Heart left ventricle (tissue), 13 donors: ENCODE measurements around the gene HOXB3.

Source experiments
- POLR2A ChIP-seq, 2 donors: fragments of 450-650 bp; IDR thresholded peaks; one replicate each; pipeline ENCODE4 v1.6.1; 2017; ENCODE audit warnings: antibody characterized with exemption in 2 of 2, mild to moderate bottlenecking in 2 of 2, moderate library complexity in 2 of 2
- TF ChIP-seq, protein P1 (sequence below), 12 donors: fragments of 200-600 bp; sonication (generic) in 4 of 12; IDR thresholded peaks; one replicate each; pipeline versions ENCODE4 v1.5.0 to v1.8.0; 2018 to 2022; ENCODE audit warnings: antibody characterized with exemption in 12 of 12, mild to moderate bottlenecking in 5 of 12
- donor health status: ischemic (EF 13 %, LVEDD 7.1; RV severe dilation, severe dysfunction).
- donor health status: DM: no; HTN: yes; CAD: no.
- donor health status: DM: no; HTN: no; CAD: no.
- donor health status: ischemic (EF 25% LVEDD 6.9; RV normal size, moderate dysfunction).
- donor health status: ischemic (EF 25% LVEDD 5.7; RV mildly dilated, moderate dysfunction).
- donor health status: ischemic (EF 35%, LVEDD 5.7; RV mildly dilated, moderate dysfunction).
- donor health status: nonischemic (EF 11% LVEDD 7.7; RV severe dilation, severe dysfunction).
- donor health status: DM: yes; HTN: yes; CAD: no.
- donor health status: PGD.
- donor health status: ischemic (EF 29% LVEDD 5.4; RV normal size, mild dysfunction).
- donor health status: nonischemic (EF 23%, LVEDD 6.1; RV moderate dilation, normal function).

DNA sequence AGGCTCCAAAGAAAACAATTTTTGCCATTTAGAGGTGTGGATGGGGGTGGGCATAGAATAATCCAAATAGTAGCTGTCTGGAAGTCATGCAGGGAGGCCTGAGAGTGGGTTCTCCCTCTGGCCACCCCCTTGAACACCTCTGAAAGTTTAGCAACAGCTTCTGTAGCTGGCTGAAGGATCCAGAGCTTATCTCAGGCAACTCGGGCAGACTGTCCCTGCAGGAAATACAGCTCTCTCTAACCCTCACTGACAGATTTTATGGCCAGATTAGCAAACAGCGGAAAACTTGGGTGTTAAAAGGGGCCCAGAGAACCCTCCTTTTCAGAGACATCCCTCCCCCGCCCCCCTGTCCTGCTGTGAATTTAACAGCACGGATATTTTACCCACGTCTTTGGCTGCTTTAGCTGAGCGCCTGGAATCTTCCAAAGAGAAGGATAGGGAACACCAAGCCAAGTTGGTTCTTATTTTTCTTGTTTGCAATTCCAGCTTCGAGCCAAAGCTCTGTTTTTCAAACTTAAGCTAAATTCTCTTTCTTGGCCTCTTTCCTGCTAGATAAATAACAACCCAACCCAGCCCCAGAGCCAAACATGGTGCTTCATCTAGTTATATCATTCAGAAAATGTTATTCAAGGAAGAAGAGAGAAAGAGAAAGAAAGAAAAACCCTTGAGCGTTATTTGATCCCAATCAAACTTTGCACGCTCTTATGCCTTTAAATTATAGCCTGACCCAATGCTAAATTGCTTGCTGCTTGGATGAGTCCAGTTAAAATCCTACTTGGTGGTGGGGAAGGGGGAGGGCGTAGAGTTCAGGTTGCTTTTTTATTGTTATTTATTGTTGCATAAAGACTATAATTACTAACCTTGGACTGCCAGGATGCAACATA is 42.9 kb downstream of the HOXB3 start:
- TF ChIP-seq, protein P1, sequence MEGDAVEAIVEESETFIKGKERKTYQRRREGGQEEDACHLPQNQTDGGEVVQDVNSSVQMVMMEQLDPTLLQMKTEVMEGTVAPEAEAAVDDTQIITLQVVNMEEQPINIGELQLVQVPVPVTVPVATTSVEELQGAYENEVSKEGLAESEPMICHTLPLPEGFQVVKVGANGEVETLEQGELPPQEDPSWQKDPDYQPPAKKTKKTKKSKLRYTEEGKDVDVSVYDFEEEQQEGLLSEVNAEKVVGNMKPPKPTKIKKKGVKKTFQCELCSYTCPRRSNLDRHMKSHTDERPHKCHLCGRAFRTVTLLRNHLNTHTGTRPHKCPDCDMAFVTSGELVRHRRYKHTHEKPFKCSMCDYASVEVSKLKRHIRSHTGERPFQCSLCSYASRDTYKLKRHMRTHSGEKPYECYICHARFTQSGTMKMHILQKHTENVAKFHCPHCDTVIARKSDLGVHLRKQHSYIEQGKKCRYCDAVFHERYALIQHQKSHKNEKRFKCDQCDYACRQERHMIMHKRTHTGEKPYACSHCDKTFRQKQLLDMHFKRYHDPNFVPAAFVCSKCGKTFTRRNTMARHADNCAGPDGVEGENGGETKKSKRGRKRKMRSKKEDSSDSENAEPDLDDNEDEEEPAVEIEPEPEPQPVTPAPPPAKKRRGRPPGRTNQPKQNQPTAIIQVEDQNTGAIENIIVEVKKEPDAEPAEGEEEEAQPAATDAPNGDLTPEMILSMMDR (IDR thresholded peaks at IDR 0.05): no peak
- no peak for TF ChIP-seq POLR2A (IDR thresholded peaks at IDR 0.05)
